GM12878 (cell line): ENCODE data around the gene OR2AE1. TPM values are rescaled to one million over a fixed set of nuclear protein-coding genes. Genes with fewer than 3 reads are reported as not detected.
A peak's percentile ranks its signal among the peaks of the same experiment; 100 is the strongest.

Experiments used
- ATAC-seq: fragments of 200-7000 bp; cut with Tn5 transposase; 3 replicates; pipeline ENCODE4 v1.9.1; 2020; ENCODE audit warnings: mild to moderate bottlenecking, moderate library complexity
- BruUV-seq: library from RNA; stranded (reverse); fragments of 400-500 nt; replicated peaks from 2 replicates; lab custom pipeline; 2021; lab: Mats Ljungman, UMichigan
- CTCF ChIA-PET: fragments of 300-600 bp; sonication (Branson Sonifier 250); formaldehyde crosslinking; extraction: SDS; loops from one replicate; lab custom pipeline; 2021; ENCODE audit warnings: inconsistent platforms; lab: Yijun Ruan, JAX
- POLR2A ChIA-PET: fragments of 350-600 bp; formaldehyde crosslinking; extraction: SDS; loops from one replicate; lab custom pipeline; 2021; ENCODE audit warnings: inconsistent platforms; lab: Charles Lee
- RAD21 ChIA-PET: fragments of 300-600 bp; sonication (Branson Sonifier 250); formaldehyde crosslinking; loops from one replicate; lab custom pipeline; 2023; ENCODE audit warnings: antibody characterized with exemption; ENCODE audit not compliant: unreplicated experiment; lab: Charles Lee
- SMC1A ChIA-PET: fragments of 300-600 bp; sonication (Branson Sonifier 250); formaldehyde crosslinking; loops from one replicate; lab custom pipeline; 2023; ENCODE audit not compliant: unreplicated experiment, uncharacterized antibody; lab: Charles Lee
- DNase-seq: peaks from one replicate; pipeline ENCODE4 v3.0.0-alpha.2; 2011; ENCODE audit warnings: low read depth, low spot score
- FAIRE-seq: peaks from 3 replicates; lab custom pipeline; 2011; peaks lifted over from hg19 to GRCh38; lab: Jason Lieb, UNC
- H2AFZ ChIP-seq: 2 replicates; pipeline ENCODE4 v1.6.0; 2011; ENCODE audit warnings: low read depth, low read length, control low read depth; ENCODE audit not compliant: control insufficient read depth
- H3K27ac ChIP-seq: 2 replicates; pipeline ENCODE4 v1.5.1; 2011; ENCODE audit warnings: control low read depth; ENCODE audit not compliant: control insufficient read depth, insufficient read depth
- H3K27me3 ChIP-seq, 2 experiments: replicated peaks in 1 of 2; 2 replicates each; pipeline versions ENCODE4 v1.6.0 to v1.6.1; 2011; ENCODE audit warnings: low read length in 1 of 2; ENCODE audit not compliant: control insufficient read depth in 2 of 2, insufficient read depth in 2 of 2
- H3K36me3 ChIP-seq, 2 experiments: 2 replicates each; pipeline ENCODE4 v1.5.1; 2011; ENCODE audit warnings: low read length in 1 of 2; ENCODE audit not compliant: control insufficient read depth in 2 of 2, insufficient read depth in 2 of 2
- H3K4me1 ChIP-seq: 2 replicates; pipeline ENCODE4 v1.6.1; 2011; ENCODE audit warnings: mild to moderate bottlenecking, low read length, moderate library complexity, mixed read lengths; ENCODE audit not compliant: control insufficient read depth, insufficient read depth
- H3K4me2 ChIP-seq: 2 replicates; pipeline ENCODE4 v1.6.0; 2011; ENCODE audit warnings: control low read depth; ENCODE audit not compliant: control insufficient read depth, insufficient read depth
- H3K4me3 ChIP-seq: fragments of 200-600 bp; sonication (generic); 2 replicates; pipeline ENCODE4 v1.5.1; 2016
- H3K79me2 ChIP-seq: 2 replicates; pipeline ENCODE4 v1.6.0; 2011; ENCODE audit warnings: low read length; ENCODE audit not compliant: control insufficient read depth, insufficient read depth
- H3K9ac ChIP-seq: 2 replicates; pipeline ENCODE4 v1.8.0; 2011; ENCODE audit warnings: low read length, control low read depth, mixed read lengths; ENCODE audit not compliant: control insufficient read depth, insufficient read depth
- H3K9me3 ChIP-seq: replicated peaks from 3 replicates; pipeline ENCODE4 v1.5.1; 2011; ENCODE audit warnings: mild to moderate bottlenecking, low read length; ENCODE audit not compliant: control insufficient read depth, insufficient read depth
- H4K20me1 ChIP-seq: 2 replicates; pipeline ENCODE4 v1.6.0; 2011; ENCODE audit not compliant: control insufficient read depth, insufficient read depth
- BRCA1 ChIP-seq: IDR thresholded peaks from 2 replicates; pipeline ENCODE4 v1.6.1; 2011; ENCODE audit warnings: low read depth, low read length, improper control_type of control experiment
- E2F4 ChIP-seq: IDR thresholded peaks from 2 replicates; pipeline ENCODE4 v1.6.1; 2012; ENCODE audit warnings: low read depth, low read length, improper control_type of control experiment
- EGR1 ChIP-seq, 2 experiments: IDR thresholded peaks; 1 replicate in 1 of 2; 2 replicates in 1 of 2; pipeline ENCODE4 v1.6.1; 2011 to 2012; ENCODE audit warnings: low read depth in 2 of 2, low read length in 2 of 2, borderline replicate concordance in 1 of 2, mild to moderate bottlenecking in 1 of 2, moderate library complexity in 1 of 2
- ETV6 ChIP-seq, 2 experiments: fragments of 450-650 bp in 1 of 2; IDR thresholded peaks in 1 of 2; conservative IDR thresholded peaks in 1 of 2; 2 replicates each; pipeline ENCODE4 v1.6.1; 2014; ENCODE audit warnings: antibody characterized with exemption in 1 of 2, borderline replicate concordance in 1 of 2, low read depth in 1 of 2, mild to moderate bottlenecking in 1 of 2, moderate library complexity in 1 of 2
- HCFC1 ChIP-seq: fragments of 150-350 bp; IDR thresholded peaks from 2 replicates; pipeline ENCODE4 v1.6.1; 2014; ENCODE audit warnings: low read length
- NFXL1 ChIP-seq: fragments of 450-650 bp; IDR thresholded peaks from 2 replicates; pipeline ENCODE4 v1.6.1; 2017; ENCODE audit warnings: antibody characterized with exemption, mild to moderate bottlenecking, borderline replicate concordance
- RUNX3 ChIP-seq: IDR thresholded peaks from 2 replicates; pipeline ENCODE4 v1.6.1; 2012; ENCODE audit warnings: low read length, inconsistent platforms
- SPI1 ChIP-seq: IDR thresholded peaks from 2 replicates; pipeline ENCODE4 v1.6.1; 2011; ENCODE audit warnings: low read depth, mild to moderate bottlenecking, low read length, moderate library complexity, borderline replicate concordance; ENCODE audit not compliant: insufficient read depth
- SRF ChIP-seq, 2 experiments: IDR thresholded peaks; 2 replicates each; pipeline ENCODE4 v1.6.1; 2011; ENCODE audit warnings: low read depth in 2 of 2, low read length in 2 of 2, mild to moderate bottlenecking in 1 of 2, moderate library complexity in 1 of 2
- STAT3 ChIP-seq: IDR thresholded peaks from 2 replicates; pipeline ENCODE4 v1.6.1; 2011; ENCODE audit warnings: low read depth, low read length, improper control_type of control experiment
- WGBS: methylation state at CpG from one replicate; pipeline ENCODE4 v1.1.6; 2016; ENCODE audit warnings: low lambda C conversion rate; ENCODE audit not compliant: insufficient replicate concordance, insufficient coverage; ENCODE audit errors: missing lambda C conversion rate; 5-methylcytosine and 5-hydroxymethylcytosine counted together
- in situ Hi-C: fragments of 300-500 bp; cut with MboI; formaldehyde crosslinking; loops from 9 replicates; pipeline ENCODE4 v1.14.3; 2018; ENCODE audit warnings: mixed read lengths
- intact Hi-C: fragments of 100-400 bp; cut with micrococcal nuclease; formaldehyde crosslinking; loops from one replicate; pipeline ENCODE4 v1.14.2; 2022; ENCODE audit not compliant: unreplicated experiment
- polyA plus RNA-seq, 11 experiments: library from polyadenylated mRNA; depleted of rRNA in 4 of 11; unstranded in 6 of 11; stranded (reverse) in 5 of 11; fragments of >200 nt; fragmentation: Nextera tagmentation in 4 of 11; fragmentation: Illumina TruSeq in 1 of 11; extraction: Ambion mirVana in 4 of 11; extraction: Trizol in 1 of 11; gene quantifications; 1 replicate in 1 of 11; 2 replicates in 10 of 11; pipeline versions ENCODE4 v1.2.1 to v1.2.3, GENCODE V29; 2011 to 2016; ENCODE audit warnings: inconsistent platforms in 2 of 11, missing spikeins in 2 of 11, low read depth in 1 of 11
- total RNA-seq, 4 experiments: library from RNA; depleted of rRNA in 3 of 4; stranded (reverse); fragments of >200 nt in 3 of 4; fragmentation: Illumina TruSeq in 1 of 4; extraction: Trizol in 1 of 4; gene quantifications; 2 replicates each; pipeline versions ENCODE4 v1.2.1 to v1.2.3, GENCODE V29; 2013 to 2021
- TF ChIP-seq, protein P1 (sequence below): IDR thresholded peaks from 2 replicates; pipeline ENCODE4 v1.6.1; 2011; ENCODE audit warnings: low read depth, low read length, improper control_type of control experiment, borderline replicate concordance
- TF ChIP-seq, protein P2 (sequence below): fragments of 450-650 bp; conservative IDR thresholded peaks from 2 replicates; pipeline ENCODE4 v1.6.1; 2017; ENCODE audit warnings: mild to moderate bottlenecking, moderate library complexity
- TF ChIP-seq, protein P3 (sequence below): IDR thresholded peaks from 2 replicates; pipeline ENCODE4 v1.6.1; 2011; ENCODE audit warnings: borderline replicate concordance, low read depth, mild to moderate bottlenecking, moderate library complexity, mixed read lengths, low read length; ENCODE audit not compliant: insufficient read depth; ENCODE audit errors: extremely low read length

Gene OR2AE1
- total and polyA plus RNA-seq, 10 of the 15 experiments (the other 5 are each of a cell fraction or from before 2014, with no cell fraction given): 0.05 to 0.34 (median 0.18) TPM; not detected in 4

- CTCF ChIA-PET: no interaction called here
Measured at GRCh38 chr7:99876491-99876890, 342 bp downstream of the OR2AE1 start.

GRCh38 chr7:99868246-99868645 is 8.6 kb downstream of the OR2AE1 start:
- ChIA-PET CTCF (no interaction called here), POLR2A (no interaction called here), RAD21 (no interaction called here), SMC1A (no interaction called here)
- H3K4me2 ChIP-seq: no peak overlapping the region
- no peaks in the 10 kb centered on the region for H3K4me1 ChIP-seq
- no peak for ATAC-seq
- no peak overlapping the region for H3K9ac ChIP-seq
- no peak overlapping the region for H2AFZ ChIP-seq
- no peak overlapping the region for H3K4me3 ChIP-seq
- H3K27ac ChIP-seq: no peak overlapping the region
- no peaks in the 10 kb centered on the region for H3K79me2 ChIP-seq
- no peaks in the 10 kb centered on the region for H4K20me1 ChIP-seq
- intact Hi-C loops (no loop called here), in situ Hi-C loops (no loop called here)
- H3K36me3 ChIP-seq: no peaks in the 10 kb centered on the region
- H3K9me3 ChIP-seq: no peaks in the 10 kb centered on the region
- no peaks in the 10 kb centered on the region; a peak in 1 of 4 replicates for H3K27me3 ChIP-seq
- no peak for FAIRE-seq
- 65% methylated on average over 1 of the region's 1 CpG for WGBS
- DNase-seq: no peak
- BruUV-seq: no TSS peak
- TF ChIP-seq BRCA1: no peak
- TF ChIP-seq STAT3: no peak
- TF ChIP-seq, protein P1, sequence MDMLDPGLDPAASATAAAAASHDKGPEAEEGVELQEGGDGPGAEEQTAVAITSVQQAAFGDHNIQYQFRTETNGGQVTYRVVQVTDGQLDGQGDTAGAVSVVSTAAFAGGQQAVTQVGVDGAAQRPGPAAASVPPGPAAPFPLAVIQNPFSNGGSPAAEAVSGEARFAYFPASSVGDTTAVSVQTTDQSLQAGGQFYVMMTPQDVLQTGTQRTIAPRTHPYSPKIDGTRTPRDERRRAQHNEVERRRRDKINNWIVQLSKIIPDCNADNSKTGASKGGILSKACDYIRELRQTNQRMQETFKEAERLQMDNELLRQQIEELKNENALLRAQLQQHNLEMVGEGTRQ: no peak
- no peak for TF ChIP-seq HCFC1
- TF ChIP-seq, protein P2, sequence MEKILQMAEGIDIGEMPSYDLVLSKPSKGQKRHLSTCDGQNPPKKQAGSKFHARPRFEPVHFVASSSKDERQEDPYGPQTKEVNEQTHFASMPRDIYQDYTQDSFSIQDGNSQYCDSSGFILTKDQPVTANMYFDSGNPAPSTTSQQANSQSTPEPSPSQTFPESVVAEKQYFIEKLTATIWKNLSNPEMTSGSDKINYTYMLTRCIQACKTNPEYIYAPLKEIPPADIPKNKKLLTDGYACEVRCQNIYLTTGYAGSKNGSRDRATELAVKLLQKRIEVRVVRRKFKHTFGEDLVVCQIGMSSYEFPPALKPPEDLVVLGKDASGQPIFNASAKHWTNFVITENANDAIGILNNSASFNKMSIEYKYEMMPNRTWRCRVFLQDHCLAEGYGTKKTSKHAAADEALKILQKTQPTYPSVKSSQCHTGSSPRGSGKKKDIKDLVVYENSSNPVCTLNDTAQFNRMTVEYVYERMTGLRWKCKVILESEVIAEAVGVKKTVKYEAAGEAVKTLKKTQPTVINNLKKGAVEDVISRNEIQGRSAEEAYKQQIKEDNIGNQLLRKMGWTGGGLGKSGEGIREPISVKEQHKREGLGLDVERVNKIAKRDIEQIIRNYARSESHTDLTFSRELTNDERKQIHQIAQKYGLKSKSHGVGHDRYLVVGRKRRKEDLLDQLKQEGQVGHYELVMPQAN: no peak
- no peak for TF ChIP-seq ETV6 (conservative IDR thresholded peaks at IDR 0.05 in 1 of 2, IDR thresholded peaks at IDR 0.05 in 1 of 2; ENCODE audit: borderline replicate concordance in 1 of 2, low read depth in 1 of 2)
- no peak for TF ChIP-seq E2F4
- no peak for TF ChIP-seq SRF (IDR thresholded peaks at IDR 0.05; ENCODE audit: low read depth in 2 of 2, low read length in 2 of 2)
- TF ChIP-seq RUNX3: no peak
- no peak for TF ChIP-seq EGR1 (IDR thresholded peaks at IDR 0.05; ENCODE audit: borderline replicate concordance in 1 of 2, low read depth in 2 of 2, low read length in 2 of 2)

More at GRCh38 chr7:99876491-99876890, 342 bp downstream of the OR2AE1 start:
- Histone ChIP-seq H3K4me3 (no peak overlapping the region), H3K9me3 (no peaks in the 10 kb centered on the region), H3K9ac (no peak overlapping the region), H3K79me2 (no peaks in the 10 kb centered on the region), H3K36me3 (no peaks in the 10 kb centered on the region), H3K27me3 (no peaks in the 10 kb centered on the region), H2AFZ (no peak overlapping the region), H4K20me1 (no peaks in the 10 kb centered on the region), H3K4me1 (no peaks in the 10 kb centered on the region), H3K27ac (no peak overlapping the region), H3K4me2 (no peak overlapping the region)
- POLR2A ChIA-PET: no interaction called here
- RAD21 ChIA-PET: no interaction called here
- 88% methylated on average over 5 of the region's 5 CpGs for WGBS
- SMC1A ChIA-PET: interaction anchor here (1.0 kb wide), 1 partner anchor 13 kb away, joined by 3 read pairs; no protein-coding TSS in a partner anchor
- DNase-seq (no peak), FAIRE-seq (no peak), ATAC-seq (no peak; the same call in 2 of the 3 replicates)
- no peak for TF ChIP-seq NFXL1
- TF ChIP-seq, protein P3, sequence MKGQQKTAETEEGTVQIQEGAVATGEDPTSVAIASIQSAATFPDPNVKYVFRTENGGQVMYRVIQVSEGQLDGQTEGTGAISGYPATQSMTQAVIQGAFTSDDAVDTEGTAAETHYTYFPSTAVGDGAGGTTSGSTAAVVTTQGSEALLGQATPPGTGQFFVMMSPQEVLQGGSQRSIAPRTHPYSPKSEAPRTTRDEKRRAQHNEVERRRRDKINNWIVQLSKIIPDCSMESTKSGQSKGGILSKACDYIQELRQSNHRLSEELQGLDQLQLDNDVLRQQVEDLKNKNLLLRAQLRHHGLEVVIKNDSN: no peak
- TF ChIP-seq SPI1: peak; percentile 76
- in situ Hi-C loops (no loop called here), intact Hi-C loops (no loop called here)
- no TSS peak for BruUV-seq
